Amniotic epithelial cell (primary cell): ENCODE data around the gene MAGEA9B.
A peak's percentile ranks its signal among the peaks of the same experiment; 100 is the strongest.
"Not testable (repeated sequence)": the region's sequence is repeated elsewhere in the genome, so short reads cannot be mapped to it uniquely, and the experiment has no call there.

Experiments used
- DNase-seq: peaks from one replicate; pipeline ENCODE4 v3.0.0-alpha.2; 2010; ENCODE audit warnings: low read depth

The MAGEA9B gene

GRCh38 chrX:149570668-149571067 is 16.6 kb downstream of the MAGEA9B start:
- DNase-seq = peak; percentile 73

DNA sequence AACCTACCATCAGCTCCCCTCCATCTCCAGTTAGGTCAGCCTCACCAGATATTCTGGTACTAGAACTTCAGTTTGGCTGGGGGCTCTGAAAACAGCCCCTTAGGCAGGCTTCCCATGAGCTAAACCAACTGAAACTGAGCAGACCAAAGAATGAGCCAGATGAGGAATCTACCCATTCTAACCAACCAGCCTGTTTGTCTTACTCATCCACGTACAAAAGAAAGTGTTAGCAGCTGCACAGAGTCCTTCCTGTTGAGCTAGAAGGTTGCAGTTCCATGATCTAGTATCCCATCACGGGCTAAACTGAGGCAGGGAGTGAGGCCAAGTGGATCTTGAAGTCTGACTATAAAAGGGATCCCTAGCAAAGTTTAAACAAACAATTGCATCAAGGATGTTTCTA is 17.5 kb downstream of the MAGEA9B start:
- DNase-seq = no peak

GRCh38 chrX:149568701-149569296 is 18.5 kb downstream of the MAGEA9B start:
- no peak for DNase-seq

DNA sequence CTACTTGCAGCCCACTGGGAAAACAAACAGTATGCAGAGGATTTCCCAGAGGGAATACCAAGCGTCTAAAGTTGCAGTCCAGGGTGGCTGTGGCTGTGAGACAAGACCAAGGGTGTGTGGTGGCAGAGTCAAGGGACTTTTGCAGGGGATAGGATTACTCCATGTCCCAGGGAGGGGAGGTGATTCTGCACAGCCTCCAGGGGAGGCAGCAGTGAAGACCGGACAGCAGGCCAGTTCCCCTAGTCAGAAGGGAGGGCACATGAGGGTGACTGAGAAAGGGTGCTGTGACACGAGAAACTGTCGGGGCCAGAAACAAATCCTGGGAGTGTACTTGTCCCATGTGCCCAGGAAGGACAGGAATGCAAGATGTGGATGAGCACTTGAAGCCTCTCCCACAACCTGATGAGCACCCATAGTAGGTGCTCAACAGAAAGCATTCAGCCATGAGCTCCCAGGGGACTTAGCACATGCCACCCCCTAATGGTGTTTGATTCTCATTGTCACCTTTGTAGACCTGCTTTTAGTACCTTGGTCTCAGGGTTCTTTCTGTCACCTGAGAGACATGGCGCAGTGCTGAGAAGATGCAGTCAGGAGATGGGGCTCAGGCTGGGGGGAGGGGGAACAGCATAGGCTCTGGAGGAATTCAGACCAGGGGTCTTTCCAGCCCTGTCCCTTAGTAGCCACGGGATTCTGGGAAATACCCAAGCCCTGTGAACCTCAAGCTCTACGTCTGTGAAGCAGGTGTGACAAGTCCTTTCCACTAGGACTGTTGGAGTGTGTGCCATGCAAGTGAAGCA is 19.4 kb downstream of the MAGEA9B start:
- DNase-seq = no peak

DNA sequence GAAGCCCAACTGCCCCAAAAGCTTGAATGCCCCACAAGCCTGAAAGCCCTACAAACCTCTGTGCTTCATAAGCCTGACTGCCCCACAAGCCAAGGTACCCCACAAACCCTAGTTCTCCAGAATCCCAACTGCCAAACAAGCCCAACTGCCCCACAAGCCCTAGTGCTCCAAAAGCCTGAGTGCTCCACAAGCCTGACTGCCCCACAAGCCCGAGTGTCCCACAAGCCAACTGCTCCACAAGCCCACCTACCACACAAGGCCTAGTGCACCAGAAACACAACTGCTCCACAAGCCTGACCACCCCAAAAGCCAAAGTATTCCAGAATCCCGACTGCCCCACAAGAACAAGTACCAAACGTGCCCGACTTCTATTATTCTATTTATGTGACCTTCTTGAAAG is 23.9 kb downstream of the MAGEA9B start:
- DNase-seq = no peak

- not testable (repeated sequence) for DNase-seq
Measured at GRCh38 chrX:149555251-149555650, 32.0 kb downstream of the MAGEA9B start.

GRCh38 chrX:149551939-149552248 is 35.4 kb downstream of the MAGEA9B start:
- DNase-seq = not testable (repeated sequence)

- not testable (repeated sequence) for DNase-seq
Measured at GRCh38 chrX:149551245-149551938, 35.9 kb downstream of the MAGEA9B start.

- DNase-seq = not testable (repeated sequence)
Measured at GRCh38 chrX:149550454-149550853, 36.8 kb downstream of the MAGEA9B start.

GRCh38 chrX:149549701-149550100 is 37.6 kb downstream of the MAGEA9B start, which contains the start of gene HSFX3:
Gene HSFX3 (minus strand): TSS chrX:149549924. CDS start chrX:149549852, 72 bp downstream.
- DNase-seq = not testable (repeated sequence)

DNA sequence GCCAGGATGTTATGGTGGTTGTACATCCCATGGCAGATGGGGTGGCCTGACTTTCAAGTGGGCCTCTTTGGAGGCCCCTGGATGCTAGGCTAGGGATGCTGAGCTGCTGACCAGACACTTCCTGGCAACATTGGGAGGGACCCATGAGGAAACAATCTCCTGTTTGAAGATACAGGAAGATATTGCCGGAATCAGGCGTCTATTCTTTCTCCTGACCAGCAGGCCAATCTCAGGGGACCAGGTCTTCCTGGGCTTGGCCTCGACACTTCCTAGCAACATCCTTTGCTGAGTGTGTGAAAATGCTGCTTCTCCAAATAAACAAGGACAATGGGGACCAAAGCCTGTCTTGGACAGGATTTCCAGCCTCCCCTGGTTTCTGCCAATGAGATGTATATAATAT is 39.5 kb downstream of the MAGEA9B start:
- not testable (repeated sequence) for DNase-seq

GRCh38 chrX:149546962-149547361 is 40.3 kb downstream of the MAGEA9B start:
- DNase-seq = not testable (repeated sequence)

DNA sequence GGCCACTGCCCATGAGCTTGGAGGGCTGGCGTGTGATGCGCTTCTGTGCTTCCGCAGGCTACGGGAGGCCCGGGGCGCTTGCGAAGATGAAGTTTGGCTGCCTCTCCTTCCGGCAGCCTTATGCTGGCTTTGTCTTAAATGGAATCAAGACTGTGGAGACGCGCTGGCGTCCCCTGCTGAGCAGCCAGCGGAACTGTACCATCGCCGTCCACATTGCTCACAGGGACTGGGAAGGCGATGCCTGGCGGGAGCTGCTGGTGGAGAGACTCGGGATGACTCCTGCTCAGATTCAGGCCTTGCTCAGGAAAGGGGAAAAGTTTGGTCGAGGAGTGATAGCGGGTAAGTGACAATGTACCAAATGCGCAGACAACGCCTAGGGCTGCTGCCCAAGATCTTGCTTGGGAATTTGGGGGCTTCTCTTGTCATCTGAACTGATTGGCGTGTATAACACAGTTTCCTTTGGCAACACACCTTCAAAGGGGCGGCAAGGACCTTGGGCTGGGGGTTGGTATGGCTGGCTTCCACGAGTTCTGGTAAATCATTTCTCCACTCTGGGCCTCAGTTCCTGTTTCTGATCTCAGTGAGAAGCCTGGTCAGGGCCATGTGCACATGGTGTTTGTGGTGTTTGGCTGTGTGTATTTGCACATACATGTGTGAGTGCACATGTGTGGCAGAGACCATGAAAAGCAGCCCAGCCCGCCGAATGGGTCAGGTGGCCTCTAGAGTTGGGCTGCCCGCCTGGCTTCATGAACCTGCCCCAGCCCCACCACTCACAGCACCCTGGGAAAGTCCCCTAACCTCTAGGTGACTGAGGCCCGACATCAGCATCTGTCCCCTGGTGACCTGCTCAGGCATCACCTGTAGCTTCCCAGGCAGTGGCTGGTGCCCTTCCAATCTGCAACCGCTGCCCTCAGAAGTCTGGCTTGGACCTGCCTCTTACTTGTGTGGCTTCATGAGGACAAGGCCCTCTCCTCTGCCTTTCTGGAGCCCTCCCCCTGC is 41.4 kb downstream of the MAGEA9B start:
- DNase-seq = not testable (repeated sequence)

DNA sequence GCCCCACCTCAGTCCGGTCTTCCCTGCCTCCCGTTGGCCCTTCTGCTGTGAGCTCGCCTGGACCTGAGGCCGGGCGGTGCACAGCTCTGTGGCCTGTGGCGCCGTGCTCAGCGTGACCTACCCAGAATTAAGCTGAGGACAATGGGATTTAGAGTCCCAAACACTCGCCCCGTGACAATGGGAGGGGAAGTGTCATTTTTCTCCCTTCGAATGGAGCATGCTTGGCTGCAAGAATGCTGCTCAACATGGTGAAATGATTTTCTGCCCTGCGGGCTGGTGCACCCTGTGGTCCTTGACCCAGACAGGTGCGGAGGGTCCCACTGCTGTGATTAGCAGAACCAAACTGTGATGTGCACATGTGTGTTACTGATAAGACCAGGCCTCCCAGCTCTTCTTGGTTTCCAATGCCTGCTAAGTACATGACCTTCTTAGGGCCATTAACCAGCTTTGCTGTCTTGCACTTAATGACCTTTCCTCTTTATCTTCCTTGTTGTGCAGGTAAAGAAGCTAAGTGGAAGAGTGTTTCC is 45.7 kb downstream of the MAGEA9B start:
- DNase-seq = no peak

- peak; percentile 97 for DNase-seq
Measured at GRCh38 chrX:149540621-149541520, 46.4 kb downstream of the MAGEA9B start, which contains the start of gene EOLA1. Gene EOLA1 (plus strand): TSS chrX:149541012. CDS start chrX:149545631, 4,619 bp downstream.

DNA sequence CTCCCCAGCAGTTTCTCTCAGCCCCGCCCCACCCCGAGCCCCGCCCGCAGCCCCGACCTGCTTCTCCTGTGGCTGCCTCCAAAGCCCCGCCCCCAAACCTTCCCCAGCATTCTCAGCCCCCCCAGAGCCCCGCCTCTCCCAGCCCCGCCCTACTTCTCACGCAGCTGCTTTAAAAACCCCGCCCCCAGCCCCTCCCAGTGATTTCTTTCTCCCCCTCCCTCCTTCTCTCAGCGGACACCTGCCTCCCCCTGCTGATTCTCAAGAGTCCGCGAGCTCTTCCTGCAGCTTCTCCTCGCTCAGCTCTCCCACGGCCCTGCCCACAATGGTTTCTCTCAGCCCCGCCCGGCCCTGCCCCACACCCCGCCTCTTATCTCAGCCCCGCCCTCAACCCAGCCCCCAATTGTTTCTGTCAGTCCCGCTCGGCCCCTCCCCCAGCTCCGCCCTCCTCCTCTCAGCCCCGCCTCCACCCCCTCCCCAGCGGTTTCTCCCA is 47.1 kb downstream of the MAGEA9B start:
- peak; percentile 77 for DNase-seq

GRCh38 chrX:149539283-149540130 is 47.8 kb downstream of the MAGEA9B start:
- DNase-seq = peak; percentile 93

DNA sequence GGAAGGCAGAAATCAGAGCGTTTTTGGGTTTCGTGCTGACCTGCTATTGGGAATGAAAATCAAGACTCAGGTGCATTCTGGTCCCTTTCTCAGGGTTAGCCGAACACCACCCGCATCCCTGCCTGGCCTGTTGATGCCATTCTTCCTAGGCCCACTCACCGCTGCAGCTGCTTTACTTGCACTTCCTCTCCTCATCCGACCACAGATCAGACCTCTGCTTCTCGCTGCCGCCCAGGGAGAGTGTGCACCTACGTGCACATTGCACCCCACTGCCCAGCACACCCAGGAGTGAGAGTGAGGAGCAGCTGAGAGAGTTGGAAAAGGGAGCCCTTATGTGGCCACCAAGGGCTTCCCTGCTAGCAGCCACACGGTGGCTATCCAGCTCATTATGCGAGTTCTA is 49.8 kb downstream of the MAGEA9B start:
- DNase-seq = not testable (repeated sequence)
